B cell (primary cell): Measurements from ENCODE around the gene SCYGR5. TPM values are rescaled to one million over a fixed set of nuclear protein-coding genes. Genes with fewer than 3 reads are reported as not detected.

Source experiments
- ATAC-seq: fragments of 200-7000 bp; cut with Tn5 transposase; one replicate; pipeline ENCODE4 v1.10.0; 2021; ENCODE audit warnings: low read depth, mild to moderate bottlenecking, moderate number of reproducible peaks, moderate library complexity
- CTCF ChIA-PET: fragments of 350-600 bp; sonication (Branson Sonifier 250); formaldehyde crosslinking; loops from one replicate; lab custom pipeline; 2021; ENCODE audit warnings: antibody characterized with exemption, inconsistent platforms; lab: Charles Lee
- POLR2A ChIA-PET: fragments of 350-600 bp; sonication (Branson Sonifier 250); formaldehyde crosslinking; loops from one replicate; lab custom pipeline; 2021; ENCODE audit warnings: antibody characterized with exemption; lab: Charles Lee
- DNase-seq: peaks from one replicate; pipeline ENCODE4 v3.0.0; 2013
- H2AFZ ChIP-seq: 2 replicates; pipeline ENCODE4 v1.6.1; 2012; ENCODE audit warnings: mild to moderate bottlenecking, low read depth, low read length; ENCODE audit not compliant: insufficient read depth, poor library complexity, severe bottlenecking
- H3K27ac ChIP-seq, 2 donors: 1 replicate in 1 of 2; 2 replicates in 1 of 2; pipeline ENCODE4 v1.5.1; 2012 to 2013; ENCODE audit warnings: low read length in 2 of 2, mild to moderate bottlenecking in 2 of 2, moderate library complexity in 1 of 2
- H3K27me3 ChIP-seq, 4 experiments: fragments of 200-600 bp in 1 of 4; sonication (generic) in 1 of 4; replicated peaks in 1 of 4; 1 replicate in 2 of 4; 2 replicates in 2 of 4; pipeline versions ENCODE4 v1.6.1 to v1.7.0; 2013 to 2016; ENCODE audit warnings: low read length in 3 of 4, mild to moderate bottlenecking in 2 of 4, mixed read lengths in 1 of 4, moderate library complexity in 1 of 4; ENCODE audit not compliant: insufficient read depth in 4 of 4, control insufficient read depth in 3 of 4; ENCODE audit errors: control extremely low read depth in 1 of 4
- H3K36me3 ChIP-seq, 2 experiments: replicated peaks in 1 of 2; 1 replicate in 1 of 2; 2 replicates in 1 of 2; pipeline versions ENCODE4 v1.6.1 to v1.7.1; 2013; ENCODE audit warnings: low read length in 1 of 2; ENCODE audit not compliant: insufficient read depth in 2 of 2, control insufficient read depth in 1 of 2; ENCODE audit errors: control extremely low read depth in 1 of 2, extremely low read depth in 1 of 2
- H3K4me1 ChIP-seq, 2 donors: fragments of 200-600 bp in 1 of 2; sonication (generic) in 1 of 2; 1 replicate in 1 of 2; 2 replicates in 1 of 2; pipeline versions ENCODE4 v1.5.1 to v1.6.1; 2013 to 2017; ENCODE audit warnings: low read length in 2 of 2; ENCODE audit not compliant: control insufficient read depth in 2 of 2, insufficient read depth in 2 of 2
- H3K4me2 ChIP-seq: replicated peaks from 2 replicates; pipeline ENCODE3; 2012; ENCODE audit warnings: mild to moderate bottlenecking, low read depth, low read length; ENCODE audit not compliant: poor library complexity, severe bottlenecking
- H3K4me3 ChIP-seq, 5 experiments: fragments of 200-600 bp in 1 of 5; sonication (generic) in 1 of 5; 1 replicate in 3 of 5; 2 replicates in 2 of 5; pipeline versions ENCODE4 v1.5.1 to v1.7.0; 2011 to 2016; ENCODE audit warnings: low read length in 4 of 5, mild to moderate bottlenecking in 4 of 5, low read depth in 2 of 5, control low read depth in 1 of 5, moderate library complexity in 1 of 5; ENCODE audit not compliant: insufficient read depth in 1 of 5; ENCODE audit errors: control extremely low read depth in 1 of 5, extremely low read depth in 1 of 5
- H3K79me2 ChIP-seq: fragments of 200-600 bp; sonication (generic); one replicate; pipeline ENCODE4 v1.6.0; 2016; ENCODE audit warnings: low read length; ENCODE audit not compliant: control insufficient read depth, insufficient read depth
- H3K9ac ChIP-seq: fragments of 200-600 bp; sonication (generic); 2 replicates; pipeline ENCODE4 v1.6.1; 2017; ENCODE audit warnings: mild to moderate bottlenecking, low read length, moderate library complexity
- H3K9me3 ChIP-seq, 3 donors: one replicate each; pipeline versions ENCODE4 v1.6.1 to v1.7.1; 2013; ENCODE audit warnings: low read length in 2 of 3; ENCODE audit not compliant: control insufficient read depth in 2 of 3, insufficient read depth in 1 of 3; ENCODE audit errors: control extremely low read depth in 1 of 3
- H4K20me1 ChIP-seq: 2 replicates; pipeline ENCODE4 v1.6.0; 2012; ENCODE audit warnings: mild to moderate bottlenecking, low read length; ENCODE audit not compliant: insufficient read depth, control insufficient read depth, poor library complexity, severe bottlenecking
- H3K27ac Mint-ChIP-seq: one replicate; pipeline ENCODE4 v1.8.0; 2021; ENCODE audit warnings: mixed read lengths
- H3K27me3 Mint-ChIP-seq: one replicate; pipeline ENCODE4 v1.8.0; 2021; ENCODE audit warnings: mixed read lengths
- H3K4me1 Mint-ChIP-seq: one replicate; pipeline ENCODE4 v1.8.0; 2021; ENCODE audit warnings: mixed read lengths
- H3K4me3 Mint-ChIP-seq: one replicate; pipeline ENCODE4 v1.8.0; 2021; ENCODE audit warnings: mixed read lengths
- H3K9me3 Mint-ChIP-seq: one replicate; pipeline ENCODE4 v1.8.0; 2022; ENCODE audit warnings: mixed read lengths; ENCODE audit not compliant: insufficient read depth
- CTCF ChIP-seq: fragments of 200-600 bp; IDR thresholded peaks from one replicate; pipeline ENCODE4 v1.8.0; 2022; ENCODE audit warnings: antibody characterized with exemption, mild to moderate bottlenecking
- EZH2 ChIP-seq: IDR thresholded peaks from 2 replicates; pipeline ENCODE4 v1.6.1; 2012; ENCODE audit warnings: borderline replicate concordance, low read depth, mild to moderate bottlenecking, moderate library complexity, low read length; ENCODE audit not compliant: insufficient read depth, poor library complexity, severe bottlenecking
- WGBS: methylation state at CpG from one replicate; pipeline ENCODE4 v1.1.5; 2013; ENCODE audit warnings: missing lambda C conversion rate; ENCODE audit not compliant: insufficient coverage; 5-methylcytosine and 5-hydroxymethylcytosine counted together
- intact Hi-C: fragments of 100-400 bp; cut with micrococcal nuclease; formaldehyde crosslinking; loops from one replicate; pipeline ENCODE4 v1.10.0; 2022
- polyA plus RNA-seq: library from polyadenylated mRNA; depleted of rRNA; stranded (reverse); fragments of >200 nt; gene quantifications from 2 replicates; pipeline ENCODE4 v1.2.3, GENCODE V29; 2012
- total RNA-seq, 2 donors: library from RNA; stranded (reverse); fragments of 120-200 nt in 1 of 2; gene quantifications; 1 replicate in 1 of 2; 2 replicates in 1 of 2; pipeline versions ENCODE4 v1.2.3 to v1.2.4, GENCODE V29; 2013 to 2022

The SCYGR5 gene
- total and polyA plus RNA-seq, 2 donors (not counting 1 experiment from before 2014, with no cell fraction given), result not detected

GRCh38 chr2:227661025-227661649 lies 5.5 kb upstream of the SCYGR5 start:
- no peak overlapping the region for H2AFZ ChIP-seq
- TF ChIP-seq EZH2 (no peak), CTCF (no peak)
- H3K27ac Mint-ChIP-seq, result no peak overlapping the region
- no peak overlapping the region for H3K4me2 ChIP-seq
- H3K4me3 Mint-ChIP-seq, result no peak overlapping the region
- DNase-seq (no peak), ATAC-seq (no peak)
- H4K20me1 ChIP-seq, result no peaks in the 10 kb centered on the region
- ChIA-PET CTCF (no interaction called here), POLR2A (no interaction called here)
- no peak overlapping the region for H3K9ac ChIP-seq
- H3K4me1 ChIP-seq, result no peaks in the 10 kb centered on the region
- no peaks in the 10 kb centered on the region for H3K79me2 ChIP-seq
- H3K27me3 ChIP-seq, result no peaks in the 10 kb centered on the region
- no peak overlapping the region for H3K4me3 ChIP-seq
- no peak overlapping the region for H3K27ac ChIP-seq
- WGBS, result 86% methylated on average over 1 of the region's 7 CpGs
- no peaks in the 10 kb centered on the region for H3K36me3 ChIP-seq
- H3K9me3 ChIP-seq, result no peaks in the 10 kb centered on the region
- intact Hi-C loops, result no loop called here
- H3K9me3 Mint-ChIP-seq, result no peaks in the 10 kb centered on the region
- no peaks in the 10 kb centered on the region for H3K4me1 Mint-ChIP-seq
- no peaks in the 10 kb centered on the region for H3K27me3 Mint-ChIP-seq

- no peaks in the 10 kb centered on the region for H3K79me2 ChIP-seq
- no peak for ATAC-seq
- no peaks in the 10 kb centered on the region for H4K20me1 ChIP-seq
- H2AFZ ChIP-seq, result no peak overlapping the region
- intact Hi-C loops, result no loop called here
- H3K4me3 ChIP-seq, result no peak overlapping the region
- H3K4me2 ChIP-seq, result no peak overlapping the region
- TF ChIP-seq EZH2 (no peak), CTCF (no peak)
- H3K36me3 ChIP-seq, result no peaks in the 10 kb centered on the region
- Mint-ChIP-seq H3K4me3 (no peak overlapping the region), H3K4me1 (no peaks in the 10 kb centered on the region), H3K27ac (no peak overlapping the region), H3K9me3 (no peaks in the 10 kb centered on the region), H3K27me3 (no peaks in the 10 kb centered on the region)
- no peaks in the 10 kb centered on the region for H3K4me1 ChIP-seq
- H3K9me3 ChIP-seq, result no peaks in the 10 kb centered on the region
- POLR2A ChIA-PET, result no interaction called here
- DNase-seq, result no peak
- no peak overlapping the region for H3K27ac ChIP-seq
- no peak overlapping the region for H3K9ac ChIP-seq
- 72% methylated on average over 3 of the region's 3 CpGs for WGBS
- no peaks in the 10 kb centered on the region for H3K27me3 ChIP-seq
- CTCF ChIA-PET, result interaction anchor here (0.8 kb wide), 1 partner anchor 201 kb away, joined by 3 read pairs; no protein-coding TSS in a partner anchor
These were observed 4.8 kb upstream of the SCYGR5 start for GRCh38 chr2:227661827-227662226.
